GM06990 (cell line): ENCODE data around the gene DNAH10.

Experiments
- DNase-seq: peaks from one replicate; pipeline ENCODE4 v3.0.0-alpha.2; 2011; ENCODE audit not compliant: insufficient read length; ENCODE audit errors: extremely low read depth
- H3K27me3 ChIP-seq: replicated peaks from 2 replicates; pipeline ENCODE4 v1.6.0; 2011; ENCODE audit warnings: low read length; ENCODE audit not compliant: control insufficient read depth, insufficient read depth
- H3K36me3 ChIP-seq: 2 replicates; pipeline ENCODE4 v1.5.1; 2011; ENCODE audit warnings: low read length; ENCODE audit not compliant: control insufficient read depth, insufficient read depth
- H3K4me3 ChIP-seq: replicated peaks from 2 replicates; pipeline ENCODE4 v1.5.1; 2011; ENCODE audit warnings: low read depth, mild to moderate bottlenecking, control low read depth, low read length
- TF ChIP-seq, protein P1 (sequence below): IDR thresholded peaks from 2 replicates; pipeline ENCODE4 v1.5.1; 2011; ENCODE audit warnings: low read length, control low read depth, mild to moderate bottlenecking, inconsistent platforms; ENCODE audit not compliant: insufficient read depth, poor library complexity, severe bottlenecking

DNAH10 gene

DNA sequence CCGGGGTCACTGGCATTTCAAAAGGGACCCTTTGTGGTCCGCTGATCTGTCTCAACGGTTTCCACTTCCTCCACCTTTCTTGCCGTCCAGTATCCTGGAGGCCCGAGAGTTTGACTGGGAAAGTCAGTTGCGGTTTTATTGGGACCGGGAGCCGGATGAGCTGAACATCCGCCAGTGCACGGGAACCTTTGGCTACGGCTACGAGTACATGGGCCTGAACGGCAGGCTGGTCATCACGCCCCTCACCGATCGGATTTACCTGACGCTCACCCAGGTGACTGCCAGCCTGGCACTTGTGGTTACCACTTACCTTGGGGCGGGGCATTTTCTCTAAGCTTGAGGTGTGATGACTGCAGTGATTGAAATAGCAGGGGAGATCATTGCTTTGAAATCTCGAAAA, 83.8 kb downstream of the DNAH10 start:
- H3K4me3 ChIP-seq: no peak overlapping the region
- H3K27me3 ChIP-seq: no peaks in the 10 kb centered on the region; the same call in 1 of the 2 replicates
- TF ChIP-seq, protein P1, sequence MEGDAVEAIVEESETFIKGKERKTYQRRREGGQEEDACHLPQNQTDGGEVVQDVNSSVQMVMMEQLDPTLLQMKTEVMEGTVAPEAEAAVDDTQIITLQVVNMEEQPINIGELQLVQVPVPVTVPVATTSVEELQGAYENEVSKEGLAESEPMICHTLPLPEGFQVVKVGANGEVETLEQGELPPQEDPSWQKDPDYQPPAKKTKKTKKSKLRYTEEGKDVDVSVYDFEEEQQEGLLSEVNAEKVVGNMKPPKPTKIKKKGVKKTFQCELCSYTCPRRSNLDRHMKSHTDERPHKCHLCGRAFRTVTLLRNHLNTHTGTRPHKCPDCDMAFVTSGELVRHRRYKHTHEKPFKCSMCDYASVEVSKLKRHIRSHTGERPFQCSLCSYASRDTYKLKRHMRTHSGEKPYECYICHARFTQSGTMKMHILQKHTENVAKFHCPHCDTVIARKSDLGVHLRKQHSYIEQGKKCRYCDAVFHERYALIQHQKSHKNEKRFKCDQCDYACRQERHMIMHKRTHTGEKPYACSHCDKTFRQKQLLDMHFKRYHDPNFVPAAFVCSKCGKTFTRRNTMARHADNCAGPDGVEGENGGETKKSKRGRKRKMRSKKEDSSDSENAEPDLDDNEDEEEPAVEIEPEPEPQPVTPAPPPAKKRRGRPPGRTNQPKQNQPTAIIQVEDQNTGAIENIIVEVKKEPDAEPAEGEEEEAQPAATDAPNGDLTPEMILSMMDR: no peak
- no peaks in the 10 kb centered on the region for H3K36me3 ChIP-seq
- DNase-seq: no peak

- Histone ChIP-seq H3K36me3 (no peaks in the 10 kb centered on the region), H3K4me3 (no peak overlapping the region), H3K27me3 (no peaks in the 10 kb centered on the region; the same call in 1 of the 2 replicates)
- TF ChIP-seq, protein P1: no peak
- DNase-seq: no peak
Observed at GRCh38 chr12:123846340-123846739, 84.2 kb downstream of the DNAH10 start.

DNA sequence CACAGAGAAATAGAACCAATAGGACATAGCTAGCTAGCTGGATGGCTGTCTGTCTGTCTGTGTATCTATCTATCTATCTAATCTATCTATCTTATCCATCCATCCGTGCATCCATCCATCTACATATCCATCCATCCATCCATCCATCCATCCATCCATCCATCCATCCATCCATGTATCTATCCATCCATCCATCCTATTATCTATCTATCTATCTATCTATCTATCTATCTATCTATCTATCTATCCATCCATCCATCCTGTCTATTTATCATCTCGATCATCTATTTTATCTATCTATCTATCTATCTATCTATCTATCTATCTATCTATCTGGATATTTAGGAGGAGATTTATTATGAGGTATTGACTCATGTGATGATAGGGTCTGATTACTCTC, 84.9 kb downstream of the DNAH10 start:
- Histone ChIP-seq H3K36me3 (no peaks in the 10 kb centered on the region), H3K27me3 (no peaks in the 10 kb centered on the region; the same call in 1 of the 2 replicates), H3K4me3 (no peak overlapping the region)
- TF ChIP-seq, protein P1: no peak
- DNase-seq: no peak

- Histone ChIP-seq H3K36me3 (no peaks in the 10 kb centered on the region), H3K4me3 (no peak overlapping the region)
Observed at GRCh38 chr12:123847876-123848275, 85.8 kb downstream of the DNAH10 start.

GRCh38 chr12:123849517-123849916, 87.4 kb downstream of the DNAH10 start:
- no peak for DNase-seq
- Histone ChIP-seq H3K4me3 (no peak overlapping the region), H3K27me3 (no peaks in the 10 kb centered on the region; the same call in 1 of the 2 replicates), H3K36me3 (no peaks in the 10 kb centered on the region)
- TF ChIP-seq, protein P1: no peak

More at GRCh38 chr12:123847876-123848275, 85.8 kb downstream of the DNAH10 start:
- TF ChIP-seq, protein P1: no peak
- no peak for DNase-seq
- no peaks in the 10 kb centered on the region; the same call in 1 of the 2 replicates for H3K27me3 ChIP-seq
